Ramos (cell line): ENCODE results near the gene MYO9A.
"Not testable (repeated sequence)": the region's sequence is repeated elsewhere in the genome, so short reads cannot be mapped to it uniquely, and the experiment has no call there.

Experiments used
- in situ Hi-C: fragments of 300-500 bp; cut with MboI; formaldehyde crosslinking; loops from one replicate; pipeline ENCODE4 v1.14.3; 2022; ENCODE audit warnings: low sequenced_read_pairs; ENCODE audit not compliant: unreplicated experiment

The MYO9A gene

GRCh38 chr15:72140088-72140487, 22.1 kb upstream of the MYO9A start:
- in situ Hi-C loops, result no loop called here

GRCh38 chr15:72139667-72140066, 21.7 kb upstream of the MYO9A start:
- in situ Hi-C loops, result no loop called here

GRCh38 chr15:72136170-72137051, 18.5 kb upstream of the MYO9A start:
- in situ Hi-C loops, result no loop called here

- in situ Hi-C loops, result no loop called here
Measured at GRCh38 chr15:72135719-72136118, 17.8 kb upstream of the MYO9A start.

GRCh38 chr15:72133211-72133610, 15.3 kb upstream of the MYO9A start:
- in situ Hi-C loops, result no loop called here

- in situ Hi-C loops, result no loop called here
Measured at GRCh38 chr15:72131922-72132321, 14.0 kb upstream of the MYO9A start.

- in situ Hi-C loops, result no loop called here
Measured at GRCh38 chr15:72130272-72130671, 12.3 kb upstream of the MYO9A start.

GRCh38 chr15:72128359-72128758, 10.4 kb upstream of the MYO9A start:
- in situ Hi-C loops, result no loop called here

- in situ Hi-C loops, result no loop called here
Measured at GRCh38 chr15:72127724-72128322, 9.9 kb upstream of the MYO9A start.

GRCh38 chr15:72124218-72124617, 6.3 kb upstream of the MYO9A start:
- in situ Hi-C loops, result no loop called here

GRCh38 chr15:72117486-72118016, 399 bp downstream of the MYO9A start:
- in situ Hi-C loops, result no loop called here

GRCh38 chr15:72116731-72117485, 1.0 kb downstream of the MYO9A start:
- in situ Hi-C loops, result no loop called here

- in situ Hi-C loops, result no loop called here
Measured at GRCh38 chr15:72113347-72114031, 4.5 kb downstream of the MYO9A start.

GRCh38 chr15:72112805-72113204, 5.1 kb downstream of the MYO9A start:
- in situ Hi-C loops, result no loop called here

GRCh38 chr15:72112116-72112515, 5.8 kb downstream of the MYO9A start:
- in situ Hi-C loops, result no loop called here

- in situ Hi-C loops, result no loop called here
Measured at GRCh38 chr15:72110355-72110754, 7.6 kb downstream of the MYO9A start.

- in situ Hi-C loops, result no loop called here
Measured at GRCh38 chr15:72106068-72106467, 11.9 kb downstream of the MYO9A start.

GRCh38 chr15:72105111-72105510, 12.8 kb downstream of the MYO9A start:
- in situ Hi-C loops, result no loop called here

- in situ Hi-C loops, result not testable (repeated sequence)
Measured at GRCh38 chr15:72100551-72100950, 17.4 kb downstream of the MYO9A start.

GRCh38 chr15:72099155-72099554, 18.8 kb downstream of the MYO9A start:
- in situ Hi-C loops, result no loop called here
